Islet precursor cell (in vitro differentiated cells): ENCODE results near the gene KIAA1614.
"Not testable (repeated sequence)": the region's sequence is repeated elsewhere in the genome, so short reads cannot be mapped to it uniquely, and the experiment has no call there.

ENCODE experiments used
- DNase-seq: peaks from one replicate; pipeline ENCODE4 v3.0.0-alpha.2; 2018

Gene KIAA1614

DNA sequence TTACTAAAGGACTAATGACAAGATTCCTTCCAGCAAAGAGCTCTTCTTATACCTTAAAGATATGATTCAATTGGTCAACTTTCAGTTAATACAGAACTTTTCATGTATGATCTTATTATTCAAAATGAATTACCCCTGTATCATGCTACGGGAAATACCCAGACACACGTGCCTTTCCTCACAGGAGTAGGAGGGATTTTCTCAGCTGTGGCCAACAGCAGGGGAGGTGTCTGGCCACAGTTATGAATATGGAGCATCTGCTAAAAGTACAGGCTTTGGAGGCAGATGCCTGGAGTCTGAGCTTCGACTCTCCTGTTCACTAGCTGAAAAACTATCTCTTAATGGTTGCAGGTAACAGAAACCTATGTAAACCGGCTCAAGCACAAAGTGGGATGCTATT, 53.6 kb downstream of the KIAA1614 start:
- DNase-seq, result no peak

DNA sequence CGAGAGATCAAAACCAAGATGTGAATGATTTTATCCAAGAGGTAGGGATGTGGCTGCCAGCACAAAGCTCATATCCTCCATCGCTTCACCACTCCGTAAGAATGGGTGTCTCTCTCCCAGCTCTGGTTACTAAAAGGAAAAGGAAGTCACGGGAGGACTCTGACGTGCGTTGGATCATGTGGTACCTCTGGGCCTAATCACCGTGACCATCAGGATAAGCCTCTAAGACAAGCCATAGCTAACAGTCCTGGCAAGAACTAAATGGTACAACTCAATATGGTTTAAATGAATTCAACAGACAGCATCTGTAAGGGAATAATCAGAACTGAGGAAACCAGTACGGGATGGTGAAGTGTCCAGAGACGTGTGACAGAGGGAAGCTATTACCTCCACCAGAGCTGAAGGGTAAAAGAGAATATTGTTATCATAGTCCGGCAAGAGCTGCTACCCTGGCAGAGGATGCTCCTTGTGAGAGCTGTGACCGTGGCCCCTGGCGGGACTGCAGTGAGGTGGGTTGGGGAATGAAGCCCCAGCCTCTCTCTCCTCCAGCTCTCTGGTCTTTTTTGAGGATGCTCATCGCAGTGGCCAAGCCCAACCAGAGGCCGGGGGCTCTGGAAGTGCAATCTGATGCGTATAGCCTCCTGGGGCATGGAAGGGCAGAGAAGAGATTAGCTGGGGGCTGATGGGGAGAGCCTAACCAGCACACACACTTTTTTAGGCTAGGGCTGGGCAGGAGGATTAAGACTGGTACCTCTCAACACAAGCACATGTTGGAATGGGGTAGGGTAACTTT, 54.2 kb downstream of the KIAA1614 start:
- peak; percentile 34 for DNase-seq

DNA sequence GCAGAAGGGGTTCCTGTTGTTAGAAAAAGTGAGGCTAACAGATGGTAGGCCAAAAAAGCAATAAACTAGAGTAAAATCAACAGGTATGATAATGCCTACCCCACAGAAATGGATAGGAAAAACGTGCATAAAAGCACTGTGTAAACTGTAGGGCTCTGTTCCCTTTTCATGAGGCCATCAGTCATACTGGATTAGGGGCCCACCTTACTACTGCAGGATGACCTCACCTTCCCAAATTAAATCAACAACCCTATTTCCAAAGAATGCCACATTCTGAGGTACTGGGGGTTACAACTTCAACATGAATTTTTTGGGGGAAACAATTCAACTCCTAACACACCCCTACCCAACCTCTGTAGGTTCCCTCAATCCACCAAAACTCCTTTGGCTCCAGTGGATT, 54.9 kb downstream of the KIAA1614 start:
- no peak for DNase-seq

DNA sequence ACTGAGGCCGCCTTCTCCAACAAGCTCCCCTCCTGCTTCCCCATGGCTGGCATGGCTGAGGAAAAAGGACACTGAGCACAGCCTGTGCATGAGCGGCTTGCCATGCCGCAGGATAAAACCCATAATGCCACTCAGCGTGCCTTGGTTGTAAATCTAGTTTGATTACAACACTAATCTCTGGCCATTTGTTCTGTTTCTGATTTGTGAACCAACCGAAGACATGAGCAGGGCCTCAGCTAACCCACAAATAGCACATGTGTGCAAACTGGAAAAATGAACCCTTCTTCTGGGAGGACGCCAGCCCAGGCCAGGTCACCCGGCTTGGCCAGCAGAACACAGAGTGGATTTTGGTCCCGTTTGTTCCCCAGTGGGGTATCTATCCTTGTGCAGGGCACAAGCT, 56.1 kb downstream of the KIAA1614 start:
- DNase-seq, result not testable (repeated sequence)

DNA sequence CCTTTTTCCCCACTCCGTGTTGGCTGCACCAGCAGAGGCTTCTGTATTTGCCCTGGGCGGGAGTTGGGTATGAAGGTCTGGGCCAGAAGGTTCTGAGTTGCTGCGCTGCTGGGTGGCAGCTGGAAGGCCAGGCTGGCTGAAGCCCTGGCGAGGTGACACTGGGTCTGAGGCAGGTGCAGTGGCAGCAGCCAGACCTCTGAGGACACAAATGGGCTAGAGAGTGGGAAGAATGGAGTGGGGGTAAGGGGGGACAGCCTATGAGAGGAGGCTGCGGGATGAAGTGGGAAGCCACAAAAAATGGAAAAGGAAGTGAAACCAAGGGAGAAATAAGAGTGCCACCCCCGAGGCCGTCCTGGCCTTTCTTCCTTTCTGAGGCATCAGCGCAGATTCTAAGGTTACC, 56.7 kb downstream of the KIAA1614 start:
- no peak for DNase-seq

DNA sequence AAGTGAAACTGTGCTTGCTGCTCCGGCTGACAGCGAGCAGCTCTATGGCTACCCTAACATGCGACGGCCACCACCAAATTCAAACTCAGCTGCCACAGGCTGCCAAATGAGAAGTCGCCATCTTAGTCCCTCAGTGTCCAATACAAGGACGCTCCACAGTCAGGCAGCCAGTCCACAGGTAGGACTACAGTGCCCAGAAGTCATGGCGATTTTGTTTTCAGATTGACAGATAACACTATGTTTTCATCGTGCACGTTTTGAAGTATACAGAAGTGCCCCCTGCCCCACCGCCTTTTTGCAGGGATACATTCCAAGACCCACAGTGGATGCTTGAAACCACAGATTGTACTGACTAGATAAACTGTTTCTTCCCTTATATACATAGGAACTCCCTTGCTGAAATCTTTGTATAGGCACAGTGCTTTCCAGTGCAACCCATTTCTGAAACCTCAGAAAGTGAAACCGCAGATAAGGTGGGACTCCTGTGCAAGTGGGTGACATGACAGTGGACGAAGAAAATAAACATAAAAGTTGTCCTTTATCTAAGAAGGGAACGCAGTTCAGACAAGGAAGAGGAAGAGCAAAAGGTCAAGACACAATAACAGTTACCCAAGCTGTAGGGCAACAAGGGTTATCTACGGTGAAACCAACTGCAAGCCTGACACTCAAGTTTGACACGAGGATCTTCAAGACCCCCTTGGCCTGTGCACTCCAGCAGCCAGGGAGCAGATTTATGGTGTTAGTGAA, 57.8 kb downstream of the KIAA1614 start:
- DNase-seq, result peak; percentile 29

DNA sequence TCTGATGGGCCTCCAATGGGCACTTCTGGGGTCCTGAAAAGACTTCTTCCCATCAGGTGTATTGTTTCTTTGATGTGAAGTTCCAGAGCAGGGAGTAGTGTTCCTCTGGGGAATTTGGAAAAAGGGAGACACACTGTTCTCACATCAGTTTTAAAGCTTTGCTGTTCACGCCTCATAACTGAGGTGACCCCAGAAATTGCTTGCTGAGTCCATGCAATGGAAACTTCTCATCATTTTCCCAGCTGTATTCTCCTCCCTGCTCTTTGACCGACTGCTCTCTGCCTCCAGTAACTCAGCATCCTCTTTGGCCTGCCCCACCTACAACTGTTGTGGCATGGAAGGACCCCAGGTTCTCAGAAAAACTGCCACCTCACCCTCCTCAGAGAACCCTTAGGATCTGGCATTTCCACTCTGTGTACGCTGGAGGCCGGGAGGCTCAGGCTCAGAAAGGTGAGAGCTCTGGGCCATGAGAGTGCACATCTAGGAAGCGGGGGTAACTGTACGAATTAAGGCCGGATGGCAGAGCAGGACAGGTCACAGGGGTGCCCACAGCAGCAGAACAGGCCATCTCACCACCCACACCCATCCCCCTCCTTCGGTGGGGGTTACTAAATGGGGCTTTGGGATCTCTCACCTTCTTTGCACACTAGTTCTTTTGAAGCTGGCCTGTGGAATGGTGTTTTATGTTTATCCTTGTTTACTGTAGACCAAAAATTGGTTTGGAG, 58.7 kb downstream of the KIAA1614 start:
- no peak for DNase-seq

DNA sequence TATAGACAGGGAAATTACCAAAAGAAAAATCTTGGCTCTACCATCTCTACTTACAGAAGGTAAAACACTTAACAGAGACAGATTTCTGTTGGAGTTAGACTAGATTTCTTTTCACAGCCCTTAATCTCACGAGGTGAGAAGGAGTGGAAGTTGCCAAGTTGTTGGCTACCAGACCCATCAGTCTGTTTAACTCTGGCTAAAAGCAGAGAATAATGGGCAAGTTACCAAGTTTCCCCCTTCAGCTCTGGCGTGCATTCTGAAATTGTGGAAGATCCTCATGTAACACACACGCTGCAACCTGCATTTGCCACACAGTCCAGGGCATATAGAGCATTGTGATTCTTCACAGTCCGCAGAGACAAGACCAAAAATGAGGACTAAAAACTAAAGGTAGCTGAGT, 60.7 kb downstream of the KIAA1614 start:
- DNase-seq, result no peak

DNA sequence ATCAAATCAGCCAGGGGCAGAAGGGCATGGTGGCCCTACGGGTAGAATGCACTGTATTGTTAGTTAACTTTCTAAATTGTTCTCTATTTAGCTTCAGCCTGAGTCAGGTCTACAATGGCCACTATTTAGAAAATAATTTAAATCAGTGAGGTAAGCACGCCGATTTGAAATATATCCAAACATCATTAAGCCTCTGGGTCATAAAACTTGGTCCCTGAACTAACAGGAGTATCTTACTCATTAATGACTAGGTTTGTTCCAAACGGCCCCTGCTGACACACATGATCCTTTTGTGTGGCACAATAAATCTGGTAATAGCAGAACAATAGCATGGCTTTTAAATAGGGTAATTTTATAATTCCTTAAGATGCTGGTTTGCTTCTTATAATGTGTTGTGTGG, 61.5 kb downstream of the KIAA1614 start:
- DNase-seq, result no peak

DNA sequence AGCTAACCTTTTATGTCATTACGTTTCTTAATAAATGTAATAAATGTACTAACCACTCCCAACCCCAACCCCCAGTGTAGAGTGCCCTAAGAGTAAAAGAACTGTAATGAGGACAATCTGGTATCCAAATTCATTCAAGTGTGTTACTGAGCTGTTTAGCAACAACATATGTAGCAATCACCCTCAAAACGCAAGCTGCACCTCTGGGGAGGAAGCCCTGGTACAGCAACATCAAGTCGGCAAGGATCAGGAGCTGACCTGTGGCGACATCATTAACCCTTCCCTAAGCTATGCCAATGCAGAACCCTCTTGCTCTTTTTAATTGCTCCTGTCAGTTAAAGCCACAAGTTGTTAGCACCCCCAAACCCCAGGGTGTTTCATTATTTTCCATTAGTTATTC, 62.9 kb downstream of the KIAA1614 start:
- DNase-seq, result no peak

DNA sequence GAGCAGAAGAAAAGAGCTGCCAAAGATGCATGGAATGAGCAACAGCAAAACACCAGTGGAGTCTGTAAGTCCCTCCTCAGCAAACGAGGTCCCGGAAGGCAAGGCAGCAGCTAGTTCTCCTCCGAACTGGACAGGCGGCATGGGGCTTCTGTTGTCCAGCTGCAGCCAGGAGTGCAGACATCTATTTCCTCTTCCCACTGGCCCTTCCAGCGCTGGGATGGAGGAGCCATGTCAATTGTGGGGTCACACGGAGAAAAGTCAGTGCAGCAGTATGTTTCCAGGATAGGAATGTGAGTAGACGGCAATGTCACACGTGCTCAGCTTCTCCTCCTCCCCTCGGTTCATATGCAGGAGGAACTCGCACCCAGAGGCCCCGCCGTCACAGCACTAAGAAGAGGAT, 63.5 kb downstream of the KIAA1614 start:
- peak; percentile 43 for DNase-seq

DNA sequence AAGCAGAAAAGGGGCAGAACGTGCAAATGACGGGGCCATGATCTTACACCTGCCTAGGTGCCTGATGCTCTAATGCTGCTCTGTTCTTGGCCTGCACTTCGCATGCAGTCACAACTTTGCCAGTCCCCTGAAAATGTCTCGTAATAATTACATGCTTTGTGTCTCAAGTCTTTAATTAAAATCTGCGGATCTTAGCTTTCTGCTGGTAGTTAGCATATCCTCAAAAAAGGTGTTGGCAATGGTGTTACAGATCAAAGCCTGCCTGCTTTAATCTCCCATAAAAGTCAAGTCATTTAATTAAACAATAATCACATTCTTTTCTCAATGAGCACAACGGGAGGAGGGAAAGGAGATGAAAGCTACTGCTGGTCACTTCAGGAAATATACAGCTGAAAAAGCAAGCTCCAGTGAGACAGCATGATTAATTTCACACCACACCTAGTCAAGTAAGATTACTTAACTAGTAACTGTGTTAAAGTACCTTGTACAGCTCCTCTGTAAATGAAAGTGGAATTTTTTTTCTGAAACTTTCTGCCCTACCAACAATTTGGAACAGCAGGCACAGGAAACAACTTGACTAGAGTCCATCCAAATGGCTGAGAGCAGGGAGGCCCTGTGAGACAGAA, 64.1 kb downstream of the KIAA1614 start:
- no peak for DNase-seq

DNA sequence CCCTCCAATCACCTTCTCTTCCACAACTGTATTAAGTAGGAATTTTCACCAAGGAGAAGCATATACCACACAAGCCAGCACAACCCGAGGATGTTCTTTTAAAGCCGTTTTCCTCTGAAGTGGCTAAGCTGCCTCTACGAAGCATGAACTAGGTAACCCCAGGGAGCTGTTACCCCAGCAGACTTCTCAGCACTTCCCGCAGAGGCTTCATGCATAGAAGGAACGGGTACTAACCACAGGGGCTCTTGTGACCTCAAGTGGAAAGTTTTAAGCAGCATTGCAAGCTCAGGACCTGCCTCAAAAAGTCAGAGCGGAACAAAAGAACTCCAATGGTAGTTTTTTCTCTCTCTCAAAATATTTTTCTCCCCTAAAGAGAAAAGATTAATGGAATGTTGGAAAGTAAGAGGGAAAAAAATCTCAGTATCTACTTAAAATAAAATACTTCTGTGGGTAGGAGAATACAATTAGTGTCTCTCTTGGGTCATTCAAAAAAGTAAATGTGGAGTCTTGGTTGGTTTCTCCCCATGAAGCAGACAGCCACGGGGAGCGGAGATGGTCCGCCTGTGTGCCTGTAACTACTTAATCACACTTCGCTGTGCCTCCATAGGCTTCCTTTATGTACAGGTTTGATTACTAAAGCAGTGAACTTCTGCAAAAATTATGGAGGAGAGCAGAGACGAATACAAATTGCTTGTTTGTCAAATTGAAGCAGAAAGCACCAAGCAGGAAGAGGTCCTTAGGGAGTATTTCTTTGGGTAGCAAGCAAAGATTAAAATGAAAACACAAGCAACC, 69.1 kb downstream of the KIAA1614 start:
- DNase-seq, result no peak

DNA sequence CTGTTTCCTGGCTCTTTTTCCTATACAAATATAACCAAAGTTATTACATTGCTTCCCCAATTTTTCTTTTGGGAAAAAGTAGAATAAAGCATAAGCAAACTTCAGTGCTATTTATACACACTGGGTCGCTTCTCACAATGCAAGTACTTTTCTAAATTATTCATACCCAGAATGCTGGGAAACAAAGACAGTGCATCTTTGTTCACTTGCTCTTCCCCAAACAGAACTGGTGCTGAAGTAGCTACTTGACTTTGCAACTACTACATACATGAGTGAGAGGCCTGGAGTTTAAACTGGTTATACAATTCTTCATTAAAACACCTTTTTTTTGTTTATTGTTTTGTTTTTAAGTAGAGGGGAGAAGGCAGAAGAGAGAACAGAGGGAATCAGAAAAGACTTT, 69.7 kb downstream of the KIAA1614 start:
- DNase-seq, result no peak

DNA sequence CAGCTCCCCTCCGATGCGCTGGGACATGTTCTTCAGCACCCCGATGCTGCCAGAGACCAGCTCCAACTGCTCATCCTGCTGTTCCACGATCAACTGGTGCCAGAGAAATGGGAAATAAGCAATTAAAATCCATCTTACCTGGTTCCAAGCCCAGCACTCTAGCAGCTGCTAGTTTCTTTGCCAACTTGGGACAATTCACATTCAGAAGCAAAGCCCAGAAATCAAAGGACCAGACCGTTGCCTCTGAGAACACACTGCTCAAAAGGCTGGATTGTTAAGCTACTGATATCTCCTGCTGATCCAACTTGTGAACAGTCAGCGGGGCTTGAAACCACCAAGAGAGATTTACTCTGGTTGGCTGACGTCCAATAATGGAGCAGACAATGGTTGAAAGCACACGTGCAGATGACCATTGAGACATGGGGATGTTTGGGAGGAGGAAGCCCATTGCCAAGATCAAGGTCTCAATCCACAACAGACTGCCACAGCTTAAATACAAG, 75.6 kb downstream of the KIAA1614 start:
- DNase-seq, result no peak

DNA sequence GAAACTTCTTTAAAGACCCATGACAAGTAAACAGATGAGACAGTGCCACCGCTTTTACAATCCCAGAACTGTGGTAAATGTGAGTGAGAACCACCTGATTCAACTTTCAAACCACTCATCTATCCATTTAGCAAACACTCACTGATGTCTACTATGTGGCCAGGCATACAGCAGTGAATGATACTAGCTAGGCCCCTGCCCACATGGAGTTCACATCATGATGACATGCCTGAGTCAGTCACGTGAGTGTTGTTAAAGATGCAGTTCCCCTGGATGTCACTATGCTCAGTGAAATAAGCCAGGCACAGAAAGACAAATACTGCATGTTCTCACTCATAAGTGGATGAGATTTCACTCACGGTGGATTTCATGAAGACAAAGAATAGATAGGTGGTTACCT, 81.6 kb downstream of the KIAA1614 start:
- peak; percentile 67 for DNase-seq

DNA sequence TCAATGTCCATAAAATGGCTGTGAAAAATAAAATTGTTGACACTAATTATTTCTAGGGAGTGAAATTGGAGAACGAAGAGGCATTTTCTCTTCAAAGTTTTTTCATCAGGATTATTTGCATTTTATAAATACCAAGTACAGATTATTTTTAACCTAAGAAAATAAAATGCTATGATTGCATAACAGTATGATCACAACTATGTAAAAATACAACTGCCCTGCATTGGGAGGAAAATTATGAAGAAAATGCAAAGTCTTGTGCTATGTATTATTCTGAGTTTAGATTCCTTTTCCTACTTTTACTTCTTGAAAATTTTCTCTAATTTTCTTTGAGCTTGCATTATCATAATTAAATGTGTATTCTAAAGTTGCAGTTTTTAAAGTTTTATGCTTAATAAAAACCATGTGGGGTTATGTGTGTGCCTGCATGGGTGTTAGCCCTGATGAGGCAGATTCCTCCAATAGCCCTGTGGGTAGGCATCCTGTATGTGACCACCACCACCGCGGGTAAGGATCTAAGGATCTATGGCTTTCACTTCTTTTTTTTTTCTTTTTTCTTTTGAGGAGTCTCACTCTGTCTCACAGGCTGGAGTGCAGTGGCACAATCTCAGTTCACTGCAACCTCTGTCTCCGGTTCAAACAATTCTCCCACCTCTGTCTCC, 85.3 kb downstream of the KIAA1614 start:
- no peak for DNase-seq
